ENCODE data around the gene PTPRR. TPM values are rescaled to one million over a fixed set of nuclear protein-coding genes. Genes with fewer than 3 reads are reported as not detected.

PTPRR gene
- total RNA-seq, 2 donors from 2014 or later: 0.37 to 0.51 TPM

- H3K9me3 ChIP-seq: no peaks in the 10 kb centered on the region
- no peak overlapping the region for H3K4me3 ChIP-seq
- peak overlapping the region in 1 of 2 donors; percentile 25 for H3K27ac ChIP-seq
- no peaks in the 10 kb centered on the region for H3K27me3 ChIP-seq
- no peaks in the 10 kb centered on the region for H3K36me3 ChIP-seq
- no peak for TF ChIP-seq CTCF (IDR thresholded peaks at IDR 0.05)
- DNase-seq (ENCODE audit: low spot score): no peak
- no peaks in the 10 kb centered on the region for H3K4me1 ChIP-seq
Measured at GRCh38 chr12:70598467-70599193, 321.9 kb downstream of the PTPRR start.

- no peak for TF ChIP-seq CTCF (IDR thresholded peaks at IDR 0.05)
- H3K27me3 ChIP-seq: no peaks in the 10 kb centered on the region
- no peak for DNase-seq (ENCODE audit: low spot score)
- H3K4me3 ChIP-seq: no peak overlapping the region
- H3K36me3 ChIP-seq: no peaks in the 10 kb centered on the region
- H3K27ac ChIP-seq: no peak overlapping the region
- H3K4me1 ChIP-seq: no peaks in the 10 kb centered on the region
- no peaks in the 10 kb centered on the region for H3K9me3 ChIP-seq
Measured at GRCh38 chr12:70592664-70593063, 327.9 kb downstream of the PTPRR start.

- Histone ChIP-seq H3K4me3 (no peak overlapping the region), H3K27me3 (no peaks in the 10 kb centered on the region), H3K36me3 (no peaks in the 10 kb centered on the region), H3K27ac (no peak overlapping the region), H3K9me3 (no peaks in the 10 kb centered on the region), H3K4me1 (no peaks in the 10 kb centered on the region)
- DNase-seq (ENCODE audit: low spot score): no peak
- TF ChIP-seq CTCF (IDR thresholded peaks at IDR 0.05): no peak
Measured at GRCh38 chr12:70590549-70591226, 329.9 kb downstream of the PTPRR start.

- H3K27ac ChIP-seq: no peak overlapping the region
- H3K9me3 ChIP-seq: peaks cover 0 to 2% of the 10 kb centered on the region in 2 donors
Measured at GRCh38 chr12:70590051-70590450, 330.5 kb downstream of the PTPRR start.

More at GRCh38 chr12:70590051-70590450, 330.5 kb downstream of the PTPRR start:
- H3K27me3 ChIP-seq: no peaks in the 10 kb centered on the region
- H3K4me3 ChIP-seq: no peak overlapping the region
- peak; percentile 83 to 86 for TF ChIP-seq CTCF (IDR thresholded peaks at IDR 0.05)
- no peaks in the 10 kb centered on the region for H3K4me1 ChIP-seq
- H3K36me3 ChIP-seq: no peaks in the 10 kb centered on the region
- peak; percentile 85 for DNase-seq (ENCODE audit: low spot score)

Other genes starting within 250 kb of the PTPRR start
- 1 to 10 TPM; 2.2 to 2.8 TPM for gene TSPAN8, start 237.3 kb upstream of the PTPRR start, total RNA-seq

Data from right atrium auricular region (tissue), 2 donors.